22Rv1 (cell line): ENCODE measurements around the gene DDB1.

Experiments
- ZFX ChIP-seq: fragments of 450-650 bp; IDR thresholded peaks from 2 replicates; pipeline ENCODE4 v1.6.1; 2017; ENCODE audit warnings: antibody characterized with exemption, borderline replicate concordance
- TF ChIP-seq, protein P1 (sequence below): fragments of 450-650 bp; IDR thresholded peaks from 2 replicates; pipeline ENCODE4 v1.5.1; 2017; ENCODE audit warnings: mild to moderate bottlenecking

- TF ChIP-seq, protein P1, sequence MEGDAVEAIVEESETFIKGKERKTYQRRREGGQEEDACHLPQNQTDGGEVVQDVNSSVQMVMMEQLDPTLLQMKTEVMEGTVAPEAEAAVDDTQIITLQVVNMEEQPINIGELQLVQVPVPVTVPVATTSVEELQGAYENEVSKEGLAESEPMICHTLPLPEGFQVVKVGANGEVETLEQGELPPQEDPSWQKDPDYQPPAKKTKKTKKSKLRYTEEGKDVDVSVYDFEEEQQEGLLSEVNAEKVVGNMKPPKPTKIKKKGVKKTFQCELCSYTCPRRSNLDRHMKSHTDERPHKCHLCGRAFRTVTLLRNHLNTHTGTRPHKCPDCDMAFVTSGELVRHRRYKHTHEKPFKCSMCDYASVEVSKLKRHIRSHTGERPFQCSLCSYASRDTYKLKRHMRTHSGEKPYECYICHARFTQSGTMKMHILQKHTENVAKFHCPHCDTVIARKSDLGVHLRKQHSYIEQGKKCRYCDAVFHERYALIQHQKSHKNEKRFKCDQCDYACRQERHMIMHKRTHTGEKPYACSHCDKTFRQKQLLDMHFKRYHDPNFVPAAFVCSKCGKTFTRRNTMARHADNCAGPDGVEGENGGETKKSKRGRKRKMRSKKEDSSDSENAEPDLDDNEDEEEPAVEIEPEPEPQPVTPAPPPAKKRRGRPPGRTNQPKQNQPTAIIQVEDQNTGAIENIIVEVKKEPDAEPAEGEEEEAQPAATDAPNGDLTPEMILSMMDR: no peak
- no peak for TF ChIP-seq ZFX
Observed at GRCh38 chr11:61303725-61304124, 29.2 kb downstream of the DDB1 start.
